Activated CD4-positive, alpha-beta T cell treated with anti-CD3 and anti-CD28 coated beads for 24 hours (primary cell): ENCODE results near the gene HTRA1.

Experiments used
- DNase-seq, 2 donors: peaks; one replicate each; pipeline ENCODE4 v3.0.0-alpha.2; 2020; ENCODE audit warnings: low read depth in 2 of 2

HTRA1 gene

GRCh38 chr10:122461367-122461728 is at the start of gene HTRA1:
Gene HTRA1 (plus strand): TSS chr10:122461553. CDS start chr10:122461653, 100 bp downstream.
- DNase-seq, result no peak

- DNase-seq, result no peak
Observed at GRCh38 chr10:122413327-122413726, 48.0 kb upstream of the HTRA1 start.

- no peak for DNase-seq
Observed at GRCh38 chr10:122417667-122418066, 43.7 kb upstream of the HTRA1 start.

GRCh38 chr10:122419016-122419415 is 42.3 kb upstream of the HTRA1 start:
- DNase-seq, result no peak

- no peak for DNase-seq
Observed at GRCh38 chr10:122419876-122420623, 41.3 kb upstream of the HTRA1 start.

- no peak for DNase-seq
Observed at GRCh38 chr10:122420624-122421007, 40.7 kb upstream of the HTRA1 start.

GRCh38 chr10:122421054-122421625 is 40.2 kb upstream of the HTRA1 start:
- no peak for DNase-seq

- no peak for DNase-seq
Observed at GRCh38 chr10:122421742-122422141, 39.6 kb upstream of the HTRA1 start.

- DNase-seq, result no peak
Observed at GRCh38 chr10:122422266-122422989, 38.9 kb upstream of the HTRA1 start.

GRCh38 chr10:122424059-122424458 is 37.3 kb upstream of the HTRA1 start:
- DNase-seq, result no peak

- DNase-seq, result no peak
Observed at GRCh38 chr10:122426829-122427228, 34.5 kb upstream of the HTRA1 start.

- DNase-seq, result no peak
Observed at GRCh38 chr10:122427280-122427679, 34.1 kb upstream of the HTRA1 start.

GRCh38 chr10:122435212-122435827 is 26.0 kb upstream of the HTRA1 start:
- DNase-seq, result no peak

- no peak for DNase-seq
Observed at GRCh38 chr10:122441961-122442360, 19.4 kb upstream of the HTRA1 start.

- DNase-seq, result no peak
Observed at GRCh38 chr10:122445469-122445868, 15.9 kb upstream of the HTRA1 start.

- no peak for DNase-seq
Observed at GRCh38 chr10:122445904-122446303, 15.4 kb upstream of the HTRA1 start.

GRCh38 chr10:122446668-122447423 is 14.5 kb upstream of the HTRA1 start:
- DNase-seq, result no peak

- no peak for DNase-seq
Observed at GRCh38 chr10:122448600-122448999, 12.8 kb upstream of the HTRA1 start.

- no peak for DNase-seq
Observed at GRCh38 chr10:122449153-122449552, 12.2 kb upstream of the HTRA1 start.

- DNase-seq, result no peak
Observed at GRCh38 chr10:122450353-122450990, 10.9 kb upstream of the HTRA1 start.

- DNase-seq, result no peak
Observed at GRCh38 chr10:122454071-122454470, 7.3 kb upstream of the HTRA1 start.
